Prostate gland (tissue), 2 donors: ENCODE measurements around the gene XPR1.

Experiments used
- POLR2AphosphoS5 ChIP-seq: sonication (generic); formaldehyde crosslinking; IDR thresholded peaks from one replicate; pipeline ENCODE4 v1.6.1; 2017; ENCODE audit warnings: antibody characterized with exemption
- TF ChIP-seq, protein P1 (sequence below), 4 experiments: fragments of 200-600 bp in 2 of 4; fragments of 450-650 bp in 2 of 4; sonication (generic) in 2 of 4; IDR thresholded peaks; 1 replicate in 3 of 4; 2 replicates in 1 of 4; pipeline ENCODE4 v1.5.1; 2016 to 2019; ENCODE audit warnings: antibody characterized with exemption in 4 of 4, mild to moderate bottlenecking in 2 of 4, moderate library complexity in 2 of 4

DNA sequence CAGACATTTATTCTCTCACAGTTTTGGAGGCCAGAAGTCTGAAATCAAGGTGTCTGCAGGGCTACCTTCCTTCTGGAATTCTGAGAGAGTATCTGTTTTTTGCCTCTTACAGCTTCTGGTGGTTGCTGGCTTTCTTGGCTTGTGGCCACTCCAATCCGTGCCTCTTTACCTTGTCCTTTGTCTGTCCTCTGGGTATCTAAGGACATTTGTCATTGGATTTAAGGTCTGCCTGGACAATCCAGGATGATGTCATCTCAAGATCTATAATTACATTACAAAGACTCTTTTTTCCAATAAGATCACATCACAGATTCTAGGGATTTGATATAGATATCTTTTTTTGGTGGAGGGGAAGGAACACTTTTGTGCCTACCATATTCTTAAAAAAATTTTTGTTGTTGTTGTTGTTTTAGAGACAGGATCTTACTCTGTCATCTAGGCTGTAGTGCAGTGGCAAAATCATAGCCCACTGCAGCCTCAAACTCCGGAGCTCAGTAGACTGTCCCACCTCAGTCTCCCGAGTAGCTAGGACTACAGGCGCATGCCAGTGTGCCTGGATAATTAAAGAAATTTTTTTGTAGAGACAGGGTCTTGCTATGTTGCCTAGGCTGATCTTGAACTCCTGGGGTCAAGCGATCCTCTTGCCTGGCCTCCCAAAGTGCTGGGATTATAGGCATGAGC, 61.9 kb downstream of the XPR1 start:
- TF ChIP-seq, protein P1, sequence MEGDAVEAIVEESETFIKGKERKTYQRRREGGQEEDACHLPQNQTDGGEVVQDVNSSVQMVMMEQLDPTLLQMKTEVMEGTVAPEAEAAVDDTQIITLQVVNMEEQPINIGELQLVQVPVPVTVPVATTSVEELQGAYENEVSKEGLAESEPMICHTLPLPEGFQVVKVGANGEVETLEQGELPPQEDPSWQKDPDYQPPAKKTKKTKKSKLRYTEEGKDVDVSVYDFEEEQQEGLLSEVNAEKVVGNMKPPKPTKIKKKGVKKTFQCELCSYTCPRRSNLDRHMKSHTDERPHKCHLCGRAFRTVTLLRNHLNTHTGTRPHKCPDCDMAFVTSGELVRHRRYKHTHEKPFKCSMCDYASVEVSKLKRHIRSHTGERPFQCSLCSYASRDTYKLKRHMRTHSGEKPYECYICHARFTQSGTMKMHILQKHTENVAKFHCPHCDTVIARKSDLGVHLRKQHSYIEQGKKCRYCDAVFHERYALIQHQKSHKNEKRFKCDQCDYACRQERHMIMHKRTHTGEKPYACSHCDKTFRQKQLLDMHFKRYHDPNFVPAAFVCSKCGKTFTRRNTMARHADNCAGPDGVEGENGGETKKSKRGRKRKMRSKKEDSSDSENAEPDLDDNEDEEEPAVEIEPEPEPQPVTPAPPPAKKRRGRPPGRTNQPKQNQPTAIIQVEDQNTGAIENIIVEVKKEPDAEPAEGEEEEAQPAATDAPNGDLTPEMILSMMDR (IDR thresholded peaks at IDR 0.05) = no peak
- no peak for TF ChIP-seq POLR2AphosphoS5
